Hematopoietic multipotent progenitor cell treated with erythropoietin and hydrocortisone succinate and interleukin-3 and kit ligand, for 8 days (in vitro differentiated cells): ENCODE data around the gene FUT9.

ENCODE experiments used
- DNase-seq: peaks from one replicate; pipeline ENCODE4 v3.0.0-alpha.2; 2015

Gene FUT9

GRCh38 chr6:96074006-96074405 lies 58.2 kb downstream of the FUT9 start:
- no peak for DNase-seq

- no peak for DNase-seq
These were observed 60.1 kb downstream of the FUT9 start for GRCh38 chr6:96075826-96076225.

GRCh38 chr6:96086745-96087144 lies 71.0 kb downstream of the FUT9 start:
- DNase-seq, result no peak

GRCh38 chr6:96089173-96089572 lies 73.4 kb downstream of the FUT9 start:
- DNase-seq, result no peak

- DNase-seq, result no peak
These were observed 78.3 kb downstream of the FUT9 start for GRCh38 chr6:96094077-96094476.

GRCh38 chr6:96099069-96099468 lies 83.3 kb downstream of the FUT9 start:
- no peak for DNase-seq

GRCh38 chr6:96101564-96101963 lies 85.8 kb downstream of the FUT9 start:
- DNase-seq, result no peak

GRCh38 chr6:96104910-96105309 lies 89.1 kb downstream of the FUT9 start:
- DNase-seq, result no peak

- DNase-seq, result no peak
These were observed 95.1 kb downstream of the FUT9 start for GRCh38 chr6:96110878-96111277.

GRCh38 chr6:96116674-96117073 lies 100.9 kb downstream of the FUT9 start:
- DNase-seq, result peak; percentile 2

GRCh38 chr6:96124778-96125177 lies 109.0 kb downstream of the FUT9 start:
- no peak for DNase-seq

GRCh38 chr6:96138406-96138805 lies 122.6 kb downstream of the FUT9 start:
- DNase-seq, result no peak

- no peak for DNase-seq
These were observed 126.4 kb downstream of the FUT9 start for GRCh38 chr6:96142142-96142541.

- DNase-seq, result no peak
These were observed 134.7 kb downstream of the FUT9 start for GRCh38 chr6:96150431-96150830.

- no peak for DNase-seq
These were observed 135.9 kb downstream of the FUT9 start for GRCh38 chr6:96151707-96152106.

GRCh38 chr6:96152114-96152708 lies 136.4 kb downstream of the FUT9 start:
- no peak for DNase-seq

- DNase-seq, result no peak
These were observed 138.0 kb downstream of the FUT9 start for GRCh38 chr6:96153775-96154174.

- DNase-seq, result no peak
These were observed 140.7 kb downstream of the FUT9 start for GRCh38 chr6:96156425-96156824.

GRCh38 chr6:96157018-96157565 lies 141.3 kb downstream of the FUT9 start:
- no peak for DNase-seq

- DNase-seq, result no peak
These were observed 146.9 kb downstream of the FUT9 start for GRCh38 chr6:96162711-96163120.

GRCh38 chr6:96164802-96165201 lies 149.0 kb downstream of the FUT9 start:
- no peak for DNase-seq

- DNase-seq, result no peak
These were observed 155.3 kb downstream of the FUT9 start for GRCh38 chr6:96171112-96171511.

- DNase-seq, result no peak
These were observed 169.0 kb downstream of the FUT9 start for GRCh38 chr6:96184798-96185197.

GRCh38 chr6:96186094-96186493 lies 170.3 kb downstream of the FUT9 start:
- DNase-seq, result no peak

- no peak for DNase-seq
These were observed 170.9 kb downstream of the FUT9 start for GRCh38 chr6:96186516-96187195.
